C4-2B (cell line): ENCODE measurements around the gene C5orf47.

Experiments
- CTCF ChIP-seq: fragments of 450-650 bp; conservative IDR thresholded peaks from 2 replicates; pipeline ENCODE4 v1.5.1; 2017; ENCODE audit warnings: mild to moderate bottlenecking
- ZFX ChIP-seq: fragments of 450-650 bp; IDR thresholded peaks from 2 replicates; pipeline ENCODE4 v1.6.1; 2017

GRCh38 chr5:173950829-173951228, 38.1 kb upstream of the C5orf47 start:
- TF ChIP-seq CTCF (no peak), ZFX (no peak)
